Fibroblast of the aortic adventitia (primary cell): ENCODE data around the gene NCK2. TPM values are rescaled to one million over a fixed set of nuclear protein-coding genes. Genes with fewer than 3 reads are reported as not detected.

ENCODE experiments used
- DNase-seq: peaks from one replicate; pipeline ENCODE4 v3.0.0-alpha.2; 2010; ENCODE audit warnings: low read depth
- H3K4me3 ChIP-seq: 2 replicates; pipeline ENCODE4 v1.5.1; 2011; ENCODE audit warnings: low read depth, mild to moderate bottlenecking, control low read depth, low read length, moderate library complexity
- CTCF ChIP-seq: IDR thresholded peaks from 2 replicates; pipeline ENCODE4 v1.5.1; 2011; ENCODE audit warnings: mild to moderate bottlenecking, low read length, control low read depth, inconsistent platforms; ENCODE audit not compliant: insufficient read depth
- total RNA-seq: library from RNA; depleted of rRNA; stranded (reverse); fragments of >200 nt; gene quantifications from 2 replicates; pipeline ENCODE4 v1.2.3, GENCODE V29; 2012; ENCODE audit warnings: low replicate concordance

The NCK2 gene
- total RNA-seq, 1 donor, result 9.4 TPM

- H3K4me3 ChIP-seq, result no peak overlapping the region
- no peak for DNase-seq
- TF ChIP-seq CTCF, result no peak
Measured at GRCh38 chr2:105779394-105779793, 34.7 kb downstream of the NCK2 start.

DNA sequence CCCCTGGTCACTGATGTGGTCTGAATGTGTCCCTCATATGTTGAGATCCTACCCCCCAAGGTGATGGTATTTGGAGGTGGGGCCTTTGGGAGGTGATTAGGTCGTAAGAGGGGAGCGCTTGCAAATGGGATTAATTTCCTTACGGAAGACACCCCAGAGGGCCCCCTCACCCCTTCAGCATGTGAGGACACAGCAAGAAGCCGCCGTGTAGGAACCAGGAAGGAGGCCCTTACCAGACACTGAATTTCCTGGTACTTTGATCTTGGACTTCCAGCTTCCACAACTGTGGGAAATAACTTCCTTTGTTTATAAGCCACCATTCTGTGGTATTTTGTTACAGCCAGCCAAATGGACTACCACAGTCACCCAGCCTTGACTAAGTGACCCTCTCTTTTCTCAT lies 35.9 kb downstream of the NCK2 start:
- no peak for TF ChIP-seq CTCF
- no peak for DNase-seq
- H3K4me3 ChIP-seq, result no peak overlapping the region

- peak; percentile 30 for DNase-seq
- no peak for TF ChIP-seq CTCF
- H3K4me3 ChIP-seq, result no peak overlapping the region
Measured at GRCh38 chr2:105781274-105781978, 36.7 kb downstream of the NCK2 start.

GRCh38 chr2:105782123-105782522 lies 37.4 kb downstream of the NCK2 start:
- H3K4me3 ChIP-seq, result no peak overlapping the region
- DNase-seq, result no peak

DNA sequence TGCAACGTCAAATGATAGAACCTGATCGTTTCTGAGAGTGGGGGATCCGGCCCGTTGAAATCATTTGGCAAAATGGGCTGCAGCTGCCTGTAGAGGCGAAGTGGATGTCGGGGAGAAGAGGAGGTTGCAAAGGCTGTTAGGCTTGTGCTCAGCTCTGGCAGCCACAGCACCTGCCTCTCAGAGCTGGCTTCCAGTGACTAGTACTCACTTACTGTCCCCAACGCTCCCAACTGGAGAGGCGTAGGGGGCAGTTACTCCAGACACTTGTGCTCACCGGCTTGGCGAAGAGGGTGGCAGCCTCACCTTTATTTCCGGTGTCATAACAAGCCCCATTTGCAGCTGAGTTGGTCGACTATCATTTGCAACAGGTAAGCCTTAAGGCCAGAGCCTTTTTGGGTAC lies 37.9 kb downstream of the NCK2 start:
- TF ChIP-seq CTCF, result no peak
- no peak overlapping the region for H3K4me3 ChIP-seq
- DNase-seq, result no peak

More at GRCh38 chr2:105782123-105782522, 37.4 kb downstream of the NCK2 start:
- no peak for TF ChIP-seq CTCF

GRCh38 chr2:105783151-105783738 lies 38.5 kb downstream of the NCK2 start:
- no peak for TF ChIP-seq CTCF
- no peak overlapping the region for H3K4me3 ChIP-seq
- no peak for DNase-seq
